ENCODE measurements around the gene HERC6.

HERC6 gene

GRCh38 chr4:88448211-88448765, 69.6 kb downstream of the HERC6 start:
- peak; percentile 48 for DNase-seq

DNA sequence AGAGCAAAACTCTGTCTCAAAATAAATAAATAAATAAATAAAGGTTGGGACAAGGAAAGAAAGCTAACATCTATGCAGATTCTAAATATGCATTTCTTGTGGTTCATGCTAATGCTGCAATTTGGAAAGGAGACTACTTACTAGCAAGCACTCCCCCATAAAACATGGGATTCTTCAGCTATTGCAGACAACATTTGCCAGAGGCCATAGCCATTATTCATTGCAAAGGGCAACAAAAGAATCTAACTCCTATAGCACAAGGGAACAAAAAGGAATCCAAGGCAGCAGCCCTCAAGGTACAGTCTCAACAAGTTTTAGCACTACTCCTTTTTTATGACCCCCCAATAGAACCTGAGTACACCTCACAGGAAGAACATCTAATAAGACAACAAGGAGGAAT, 70.2 kb downstream of the HERC6 start:
- DNase-seq, result no peak

DNA sequence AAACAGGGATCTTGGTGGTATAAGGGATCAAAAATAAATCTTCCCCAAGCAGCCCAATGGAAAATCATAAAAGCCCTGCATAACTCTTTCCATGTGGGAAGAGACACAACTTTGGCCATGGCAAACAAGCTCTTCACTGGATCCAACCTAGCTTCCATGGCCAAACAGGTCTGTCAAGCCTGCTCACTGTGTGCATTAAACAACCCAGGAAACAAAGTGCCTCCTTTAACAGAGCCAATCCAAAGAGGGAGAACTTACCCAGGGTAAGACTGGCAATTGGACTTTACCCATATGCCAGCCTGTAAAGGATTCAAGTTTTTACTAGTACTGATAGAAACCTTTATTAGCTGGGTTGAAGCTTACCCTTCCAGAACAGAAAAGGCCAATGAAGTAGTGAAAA, 70.6 kb downstream of the HERC6 start:
- no peak for DNase-seq

- DNase-seq, result no peak
Measured at GRCh38 chr4:88451205-88451604, 72.6 kb downstream of the HERC6 start.

GRCh38 chr4:88452912-88453311, 74.3 kb downstream of the HERC6 start:
- no peak for DNase-seq

DNA sequence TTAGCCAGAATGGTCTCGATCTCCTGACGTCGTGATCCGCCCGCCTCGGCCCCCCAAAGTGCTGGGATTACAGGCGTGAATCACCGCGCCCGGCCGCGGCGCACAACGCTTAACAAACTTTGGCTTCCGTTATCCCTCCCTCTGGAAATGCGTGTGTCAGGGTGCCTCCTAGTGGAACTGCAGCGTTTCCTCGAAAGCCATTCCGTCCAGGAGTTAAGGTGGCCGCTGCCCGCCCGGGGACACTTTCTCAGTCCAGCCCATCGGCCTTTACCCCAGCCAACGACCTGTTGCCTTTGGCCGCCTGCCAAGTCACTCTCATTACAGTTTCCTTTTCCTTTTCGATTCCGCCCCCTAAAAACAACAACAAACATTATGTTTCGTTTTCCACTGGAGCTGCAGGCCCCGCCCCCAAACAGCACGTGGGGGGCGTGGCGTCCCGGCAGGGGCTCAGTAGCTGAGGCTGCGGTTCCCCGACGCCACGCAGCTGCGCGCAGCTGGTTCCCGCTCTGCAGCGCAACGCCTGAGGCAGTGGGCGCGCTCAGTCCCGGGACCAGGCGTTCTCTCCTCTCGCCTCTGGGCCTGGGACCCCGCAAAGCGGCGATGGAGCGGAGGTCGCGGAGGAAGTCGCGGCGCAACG, 78.1 kb downstream of the HERC6 start, which contains the start of gene HERC5:
Gene HERC5 (plus strand): TSS at position 450 of the 637 bp plus-strand sequence. CDS start 151 bp downstream, at position 601.
- peak; percentile 96 for DNase-seq

- DNase-seq, result peak; percentile 56
Measured at GRCh38 chr4:88457307-88458103, 78.9 kb downstream of the HERC6 start.

GRCh38 chr4:88458104-88458740, 79.6 kb downstream of the HERC6 start:
- DNase-seq, result peak; percentile 55

- DNase-seq, result no peak
Measured at GRCh38 chr4:88465653-88466192, 87.1 kb downstream of the HERC6 start.

DNA sequence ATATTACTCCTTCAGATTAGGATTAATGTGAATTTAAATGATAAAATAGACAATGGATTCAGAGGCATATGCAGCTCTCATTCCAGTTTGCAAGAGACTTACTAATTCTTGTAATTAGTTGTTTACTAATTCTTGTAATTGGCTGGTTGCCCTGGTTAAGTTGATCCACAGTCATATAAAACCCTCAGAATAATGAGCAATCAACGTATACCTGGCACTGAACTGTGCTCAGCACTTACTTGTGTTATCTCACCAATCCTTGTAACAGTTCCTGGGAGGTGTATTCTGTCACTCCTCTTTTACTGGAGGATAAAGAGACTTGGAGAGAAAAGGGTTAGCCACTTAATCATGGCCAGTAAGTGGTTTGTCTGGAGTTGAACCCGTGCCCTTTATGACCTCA, 88.7 kb downstream of the HERC6 start:
- DNase-seq, result no peak

DNA sequence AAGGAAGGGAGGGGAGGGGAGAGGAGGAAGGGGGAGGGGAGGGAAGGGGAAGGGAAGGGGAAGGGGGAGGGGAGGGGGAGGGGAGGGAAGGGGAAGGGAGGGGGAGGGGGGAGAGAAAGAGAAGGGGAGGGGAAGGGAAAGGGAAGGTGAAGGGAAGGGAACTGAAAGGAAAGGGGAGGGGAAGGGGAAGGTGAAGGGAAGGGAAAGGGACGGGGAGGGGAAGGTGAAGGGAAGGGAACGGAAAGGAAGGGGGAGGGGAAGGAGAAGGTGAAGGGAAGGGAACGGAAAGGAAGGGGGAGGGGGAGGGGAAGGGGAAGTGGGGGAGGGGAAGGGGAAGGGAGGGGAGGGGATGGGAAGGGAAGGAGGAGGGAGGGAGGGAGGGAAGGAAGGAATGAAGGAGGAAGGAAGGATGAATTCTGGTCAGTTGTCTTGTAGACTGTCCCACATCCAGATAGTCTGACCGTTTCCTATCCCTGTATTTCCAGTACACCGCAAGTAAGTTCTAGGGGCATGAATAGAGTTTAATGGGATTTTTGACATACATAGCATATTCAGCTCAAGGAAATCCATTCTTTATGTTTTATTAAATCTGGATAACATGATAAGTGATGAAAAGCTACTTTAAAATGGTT, 98.7 kb downstream of the HERC6 start:
- DNase-seq, result no peak

GRCh38 chr4:88478247-88478646, 99.6 kb downstream of the HERC6 start:
- no peak for DNase-seq

GRCh38 chr4:88481537-88481936, 102.9 kb downstream of the HERC6 start:
- no peak for DNase-seq

- DNase-seq, result peak; percentile 25
Measured at GRCh38 chr4:88489100-88489761, 110.6 kb downstream of the HERC6 start.
